ENCODE results near the gene CARD19.

The CARD19 gene

GRCh38 chr9:93077811-93078210 is 18.2 kb upstream of the CARD19 start:
- no peak overlapping the region for H3K27ac ChIP-seq
- TF ChIP-seq ZFX (IDR thresholded peaks at IDR 0.05; ENCODE audit: borderline replicate concordance) (no peak), CTCF (IDR thresholded peaks at IDR 0.05) (no peak)

GRCh38 chr9:93079371-93079770 is 16.6 kb upstream of the CARD19 start:
- H3K27ac ChIP-seq, result no peak overlapping the region
- TF ChIP-seq ZFX (IDR thresholded peaks at IDR 0.05; ENCODE audit: borderline replicate concordance), result no peak
- TF ChIP-seq CTCF (IDR thresholded peaks at IDR 0.05), result no peak

- TF ChIP-seq ZFX (IDR thresholded peaks at IDR 0.05; ENCODE audit: borderline replicate concordance), result no peak
- no peak for TF ChIP-seq CTCF (IDR thresholded peaks at IDR 0.05)
- H3K27ac ChIP-seq, result no peak overlapping the region
Measured at GRCh38 chr9:93080406-93080805, 15.6 kb upstream of the CARD19 start.

- H3K27ac ChIP-seq, result no peak overlapping the region
- TF ChIP-seq CTCF (IDR thresholded peaks at IDR 0.05) (no peak), ZFX (IDR thresholded peaks at IDR 0.05; ENCODE audit: borderline replicate concordance) (no peak)
Measured at GRCh38 chr9:93081081-93081529, 14.9 kb upstream of the CARD19 start.

- H3K27ac ChIP-seq, result no peak overlapping the region
- TF ChIP-seq ZFX (IDR thresholded peaks at IDR 0.05; ENCODE audit: borderline replicate concordance) (no peak), CTCF (IDR thresholded peaks at IDR 0.05) (no peak)
Measured at GRCh38 chr9:93081931-93082330, 14.1 kb upstream of the CARD19 start.

GRCh38 chr9:93082841-93083411 is 13.1 kb upstream of the CARD19 start:
- H3K27ac ChIP-seq, result no peak overlapping the region
- TF ChIP-seq CTCF (IDR thresholded peaks at IDR 0.05) (no peak), ZFX (IDR thresholded peaks at IDR 0.05; ENCODE audit: borderline replicate concordance) (no peak)

- H3K27ac ChIP-seq, result no peak overlapping the region
- no peak for TF ChIP-seq ZFX (IDR thresholded peaks at IDR 0.05; ENCODE audit: borderline replicate concordance)
- TF ChIP-seq CTCF (IDR thresholded peaks at IDR 0.05), result no peak
Measured at GRCh38 chr9:93083592-93084470, 12.2 kb upstream of the CARD19 start.
